OCI-LY7 (cell line): Measurements from ENCODE around the gene VASP. TPM values are rescaled to one million over a fixed set of nuclear protein-coding genes. Genes with fewer than 3 reads are reported as not detected.

Experiments
- BruUV-seq: library from RNA; stranded (reverse); fragments of 400-500 nt; replicated peaks from 2 replicates; lab custom pipeline; 2021; lab: Mats Ljungman, UMichigan
- CTCF ChIA-PET: fragments of 300-600 bp; sonication (Branson Sonifier 250); formaldehyde crosslinking; loops from one replicate; lab custom pipeline; 2022; ENCODE audit warnings: antibody characterized with exemption; ENCODE audit not compliant: unreplicated experiment; lab: Charles Lee
- POLR2A ChIA-PET: fragments of 300-600 bp; sonication (Branson Sonifier 250); formaldehyde crosslinking; loops from one replicate; lab custom pipeline; 2022; ENCODE audit warnings: antibody characterized with exemption; lab: Charles Lee
- DNase-seq: peaks from one replicate; pipeline ENCODE4 v3.0.0-alpha.2; 2015; ENCODE audit warnings: low spot score
- H2AFZ ChIP-seq: fragments of 200-600 bp; sonication (generic), shearing (Covaris generic); 2 replicates; pipeline ENCODE4 v1.6.1; 2014; ENCODE audit warnings: mild to moderate bottlenecking, antibody characterized with exemption, low read length, moderate library complexity
- H3K27ac ChIP-seq: fragments of 200-600 bp; sonication (generic); 2 replicates; pipeline ENCODE4 v1.5.1; 2014; ENCODE audit warnings: mixed run types, low read depth, mild to moderate bottlenecking, moderate library complexity, low read length, inconsistent platforms; ENCODE audit not compliant: poor library complexity, severe bottlenecking
- H3K36me3 ChIP-seq: fragments of 200-600 bp; sonication (generic); 2 replicates; pipeline ENCODE4 v1.6.1; 2014; ENCODE audit warnings: mild to moderate bottlenecking, antibody characterized with exemption, low read length, moderate library complexity, mixed read lengths; ENCODE audit not compliant: insufficient read depth
- H3K4me1 ChIP-seq: fragments of 200-600 bp; sonication (generic); 2 replicates; pipeline ENCODE4 v1.5.1; 2014; ENCODE audit warnings: mild to moderate bottlenecking, low read length; ENCODE audit not compliant: insufficient read depth, poor library complexity, severe bottlenecking
- H3K4me2 ChIP-seq: fragments of 200-600 bp; sonication (generic); 2 replicates; pipeline ENCODE4 v1.6.1; 2014; ENCODE audit warnings: mild to moderate bottlenecking, low read length
- H3K4me3 ChIP-seq: fragments of 200-600 bp; sonication (generic); 2 replicates; pipeline ENCODE4 v1.5.1; 2014; ENCODE audit warnings: mild to moderate bottlenecking, low read depth, low read length; ENCODE audit not compliant: poor library complexity, severe bottlenecking
- H3K79me2 ChIP-seq: fragments of 200-600 bp; sonication (generic); 2 replicates; pipeline ENCODE4 v1.6.1; 2016; ENCODE audit warnings: low read depth, mild to moderate bottlenecking, low read length, moderate library complexity, mixed read lengths; ENCODE audit not compliant: insufficient read depth
- H3K9me2 ChIP-seq: fragments of 200-600 bp; sonication (generic); 2 replicates; pipeline ENCODE4 v1.6.1; 2016; ENCODE audit warnings: mild to moderate bottlenecking, low read length, mixed read lengths; ENCODE audit not compliant: insufficient read depth
- H3K9me3 ChIP-seq: fragments of 200-600 bp; sonication (generic); 2 replicates; pipeline ENCODE4 v1.6.1; 2014; ENCODE audit warnings: mild to moderate bottlenecking, mixed run types, low read length, mixed read lengths
- H4K20me1 ChIP-seq: fragments of 200-600 bp; sonication (generic); 2 replicates; pipeline ENCODE4 v1.6.1; 2014; ENCODE audit warnings: mild to moderate bottlenecking, antibody characterized with exemption, low read length, moderate library complexity, mixed read lengths; ENCODE audit not compliant: insufficient read depth
- CTCF ChIP-seq: fragments of 200-600 bp; sonication (generic); conservative IDR thresholded peaks from 2 replicates; pipeline ENCODE4 v1.5.1; 2014; ENCODE audit warnings: mild to moderate bottlenecking, antibody characterized with exemption, low read length, moderate library complexity, mixed read lengths
- EZH2phosphoT487 ChIP-seq: fragments of 200-600 bp; sonication (generic); IDR thresholded peaks from 2 replicates; pipeline ENCODE4 v1.6.1; 2018; ENCODE audit warnings: low read depth, borderline replicate concordance, mild to moderate bottlenecking, mixed run types, antibody characterized with exemption, low read length, moderate library complexity, mixed read lengths
- intact Hi-C: fragments of 100-400 bp; cut with micrococcal nuclease; formaldehyde crosslinking; loops from one replicate; pipeline ENCODE4 v1.10.0; 2022; ENCODE audit not compliant: unreplicated experiment
- total RNA-seq, 2 experiments: library from RNA; depleted of rRNA in 1 of 2; stranded (reverse); fragments of >200 nt in 1 of 2; shearing (Covaris generic) in 1 of 2; gene quantifications; 2 replicates each; pipeline ENCODE4 v1.2.3, GENCODE V29; 2014 to 2022

The VASP gene
- total RNA-seq, 2 experiments from 2014 or later: 39.6 to 62.8 TPM

- Histone ChIP-seq H2AFZ (no peak overlapping the region), H3K4me1 (peaks cover 33% of the 10 kb centered on the region), H3K9me2 (no peaks in the 10 kb centered on the region), H3K4me3 (no peak overlapping the region), H3K4me2 (no peak overlapping the region), H3K79me2 (no peaks in the 10 kb centered on the region; the same call in 1 of the 2 replicates), H3K27ac (no peak overlapping the region), H3K9me3 (no peaks in the 10 kb centered on the region), H3K36me3 (no peaks in the 10 kb centered on the region), H4K20me1 (0 out of 2 replicates have a peak, but pooled peaks cover 4% of the 10 kb centered on the region)
- intact Hi-C loops: no loop called here
- DNase-seq: no peak
- no peak for TF ChIP-seq EZH2phosphoT487
- no peak for TF ChIP-seq CTCF
- ChIA-PET CTCF (no interaction called here), POLR2A (no interaction called here)
- no TSS peak for BruUV-seq
Observed at GRCh38 chr19:45472563-45473366, 34.5 kb upstream of the VASP start.

GRCh38 chr19:45473367-45473681, 34.0 kb upstream of the VASP start:
- no peaks in the 10 kb centered on the region for H3K9me2 ChIP-seq
- H3K36me3 ChIP-seq: no peaks in the 10 kb centered on the region
- no peak overlapping the region for H3K4me3 ChIP-seq
- BruUV-seq: no TSS peak
- DNase-seq: no peak
- H4K20me1 ChIP-seq: 0 out of 2 replicates have a peak, but pooled peaks cover under 1% of the 10 kb centered on the region
- no peak overlapping the region for H3K4me2 ChIP-seq
- TF ChIP-seq EZH2phosphoT487: no peak
- no peak for TF ChIP-seq CTCF
- peaks cover 35% of the 10 kb centered on the region for H3K4me1 ChIP-seq
- ChIA-PET CTCF (interaction anchor here (0.6 kb wide), 1 partner anchor 48 kb away, joined by 3 read pairs; no protein-coding TSS in a partner anchor), POLR2A (no interaction called here)
- intact Hi-C loops: no loop called here
- H3K27ac ChIP-seq: no peak overlapping the region
- no peak overlapping the region for H2AFZ ChIP-seq
- no peaks in the 10 kb centered on the region; the same call in 1 of the 2 replicates for H3K79me2 ChIP-seq
- H3K9me3 ChIP-seq: no peaks in the 10 kb centered on the region
